Gastroesophageal sphincter (tissue), 2 donors: ENCODE data around the gene ABHD12.

Source experiments
- EP300 ChIP-seq: sonication (generic); formaldehyde crosslinking; IDR thresholded peaks from one replicate; pipeline ENCODE4 v1.6.1; 2017; ENCODE audit warnings: antibody characterized with exemption, mild to moderate bottlenecking
- POLR2AphosphoS5 ChIP-seq: sonication (generic); formaldehyde crosslinking; IDR thresholded peaks from one replicate; pipeline ENCODE4 v1.6.1; 2017; ENCODE audit warnings: antibody characterized with exemption

- TF ChIP-seq POLR2AphosphoS5 (no peak), EP300 (no peak)
Observed at GRCh38 chr20:25374842-25375241, 15.8 kb downstream of the ABHD12 start.
